H1 (cell line): ENCODE data around the gene CTSA. TPM values are rescaled to one million over a fixed set of nuclear protein-coding genes. Genes with fewer than 3 reads are reported as not detected.
A peak's percentile ranks its signal among the peaks of the same experiment; 100 is the strongest.

Experiments
- CTCF ChIA-PET: fragments of 300-600 bp; sonication (Branson Sonifier 250); formaldehyde crosslinking; loops from one replicate; lab custom pipeline; 2021; ENCODE audit not compliant: partially characterized antibody; lab: Charles Lee
- POLR2A ChIA-PET: fragments of 300-600 bp; sonication (Branson Sonifier 250); formaldehyde crosslinking; loops from one replicate; lab custom pipeline; 2021; ENCODE audit warnings: inconsistent platforms; ENCODE audit not compliant: partially characterized antibody; lab: Charles Lee
- DNase-seq, 2 experiments: peaks; one replicate each; pipeline versions ENCODE4 v3.0.0 to v3.0.0-alpha.2; 2010 to 2022; ENCODE audit warnings: low spot score in 2 of 2, low read depth in 1 of 2, mixed read lengths in 1 of 2
- FAIRE-seq: peaks from 2 replicates; lab custom pipeline; 2011; peaks lifted over from hg19 to GRCh38; lab: Jason Lieb, UNC
- H2AFZ ChIP-seq: 2 replicates; pipeline ENCODE4 v1.8.1; 2012; ENCODE audit warnings: low read length, inconsistent platforms
- H2AK5ac ChIP-seq: 2 replicates; pipeline ENCODE4 v1.6.1; 2013; ENCODE audit warnings: low read depth, low read length
- H2BK120ac ChIP-seq: replicated peaks from 2 replicates; pipeline ENCODE3; 2013; ENCODE audit warnings: low read depth, low read length, inconsistent platforms
- H2BK12ac ChIP-seq: 2 replicates; pipeline ENCODE4 v1.6.1; 2013; ENCODE audit warnings: low read depth, low read length
- H2BK15ac ChIP-seq: 2 replicates; pipeline ENCODE4 v1.6.1; 2013; ENCODE audit warnings: low read length
- H2BK20ac ChIP-seq: 2 replicates; pipeline ENCODE4 v1.6.1; 2013; ENCODE audit warnings: low read length
- H2BK5ac ChIP-seq: 2 replicates; pipeline ENCODE4 v1.6.1; 2013; ENCODE audit warnings: low read depth, low read length
- H3K14ac ChIP-seq: 2 replicates; pipeline ENCODE4 v1.6.1; 2013; ENCODE audit warnings: inconsistent platforms; ENCODE audit not compliant: insufficient read length
- H3K18ac ChIP-seq: 2 replicates; pipeline ENCODE4 v1.6.1; 2013; ENCODE audit warnings: low read length; ENCODE audit errors: extremely low read depth
- H3K23ac ChIP-seq: 2 replicates; pipeline ENCODE4 v1.6.1; 2013; ENCODE audit warnings: inconsistent platforms; ENCODE audit not compliant: insufficient read length
- H3K23me2 ChIP-seq: 2 replicates; pipeline ENCODE4 v1.6.1; 2013; ENCODE audit warnings: low read depth, low read length
- H3K27ac ChIP-seq: 2 replicates; pipeline ENCODE4 v1.6.1; 2011; ENCODE audit warnings: low read depth, low read length, inconsistent platforms
- H3K27me3 ChIP-seq, 4 experiments: replicated peaks in 1 of 4; 1 replicate in 1 of 4; 2 replicates in 3 of 4; pipeline versions ENCODE4 v1.6.1 to v1.8.1; 2011 to 2013; ENCODE audit warnings: low read length in 3 of 4, mild to moderate bottlenecking in 3 of 4, inconsistent platforms in 2 of 4, mixed read lengths in 2 of 4, moderate library complexity in 1 of 4; ENCODE audit not compliant: control insufficient read depth in 3 of 4, insufficient read depth in 3 of 4; ENCODE audit errors: extremely low read depth in 1 of 4
- H3K36me3 ChIP-seq, 4 experiments: 2 replicates each; pipeline versions ENCODE4 v1.6.1 to v1.8.1; 2011 to 2013; ENCODE audit warnings: mild to moderate bottlenecking in 4 of 4, low read length in 3 of 4, moderate library complexity in 2 of 4, control low read depth in 1 of 4, inconsistent platforms in 1 of 4; ENCODE audit not compliant: insufficient read depth in 4 of 4, control insufficient read depth in 2 of 4
- H3K4ac ChIP-seq: replicated peaks from 2 replicates; pipeline ENCODE3; 2013; ENCODE audit warnings: low read length, low read depth, mixed read lengths, inconsistent platforms; ENCODE audit not compliant: insufficient read length
- H3K4me1 ChIP-seq, 4 experiments: replicated peaks in 1 of 4; 1 replicate in 1 of 4; 2 replicates in 3 of 4; pipeline versions ENCODE4 v1.6.1 to v1.8.1; 2011 to 2013; ENCODE audit warnings: low read length in 3 of 4, inconsistent platforms in 2 of 4, mixed read lengths in 1 of 4; ENCODE audit not compliant: insufficient read depth in 4 of 4, control insufficient read depth in 3 of 4
- H3K4me2 ChIP-seq, 2 experiments: 2 replicates each; pipeline versions ENCODE4 v1.6.1 to v1.8.1; 2011 to 2013; ENCODE audit warnings: low read depth in 2 of 2, low read length in 2 of 2, control low read depth in 1 of 2, inconsistent platforms in 1 of 2, mild to moderate bottlenecking in 1 of 2; ENCODE audit not compliant: insufficient read depth in 1 of 2
- H3K4me3 ChIP-seq, 4 experiments: fragments of 200-600, 300-600 bp in 1 of 4; sonication (generic), shearing (Covaris generic), sonication (Bioruptor Twin) in 1 of 4; 2 replicates each; pipeline versions ENCODE4 v1.5.1 to v1.8.1; 2011 to 2016; ENCODE audit warnings: low read length in 4 of 4, low read depth in 3 of 4, control low read depth in 2 of 4, inconsistent platforms in 2 of 4, mild to moderate bottlenecking in 2 of 4, mixed read lengths in 1 of 4, moderate library complexity in 1 of 4; ENCODE audit not compliant: insufficient read depth in 2 of 4; ENCODE audit errors: extremely low read depth in 1 of 4
- H3K56ac ChIP-seq: replicated peaks from 2 replicates; pipeline ENCODE3; 2013; ENCODE audit warnings: low read depth, mild to moderate bottlenecking, mixed read lengths, low read length, inconsistent platforms; ENCODE audit not compliant: insufficient read length
- H3K79me1 ChIP-seq: 2 replicates; pipeline ENCODE4 v1.6.1; 2013; ENCODE audit warnings: low read depth, low read length, control low read depth
- H3K79me2 ChIP-seq, 2 experiments: 2 replicates each; pipeline versions ENCODE4 v1.6.1 to v1.8.1; 2012 to 2013; ENCODE audit warnings: low read length in 2 of 2, mild to moderate bottlenecking in 2 of 2, inconsistent platforms in 1 of 2; ENCODE audit not compliant: insufficient read depth in 2 of 2, control insufficient read depth in 1 of 2
- H3K9ac ChIP-seq, 4 experiments: replicated peaks in 1 of 4; 1 replicate in 1 of 4; 2 replicates in 3 of 4; pipeline versions ENCODE4 v1.6.1 to v1.8.1; 2011 to 2013; ENCODE audit warnings: low read depth in 3 of 4, low read length in 3 of 4, control low read depth in 2 of 4, mild to moderate bottlenecking in 2 of 4, moderate library complexity in 2 of 4, inconsistent platforms in 1 of 4; ENCODE audit errors: extremely low read depth in 1 of 4
- H3K9me3 ChIP-seq, 2 experiments: 2 replicates each; pipeline versions ENCODE4 v1.6.1 to v1.8.1; 2012 to 2013; ENCODE audit warnings: mild to moderate bottlenecking in 2 of 2, moderate library complexity in 2 of 2, control low read depth in 1 of 2, inconsistent platforms in 1 of 2, low read depth in 1 of 2, low read length in 1 of 2, mixed read lengths in 1 of 2; ENCODE audit not compliant: insufficient read depth in 2 of 2
- H4K20me1 ChIP-seq, 2 experiments: replicated peaks in 1 of 2; 2 replicates each; pipeline versions ENCODE3 to v1.8.1; 2011 to 2013; ENCODE audit warnings: inconsistent platforms in 2 of 2, low read length in 2 of 2, mild to moderate bottlenecking in 1 of 2; ENCODE audit not compliant: insufficient read depth in 2 of 2, control insufficient read depth in 1 of 2
- H4K5ac ChIP-seq: 2 replicates; pipeline ENCODE4 v1.6.1; 2013; ENCODE audit warnings: low read length, low read depth, mixed read lengths, inconsistent platforms; ENCODE audit not compliant: insufficient read length
- H4K8ac ChIP-seq: 2 replicates; pipeline ENCODE4 v1.8.0; 2013; ENCODE audit warnings: mild to moderate bottlenecking, moderate library complexity, low read length, inconsistent platforms; ENCODE audit not compliant: insufficient read depth; ENCODE audit errors: extremely low read depth
- H4K91ac ChIP-seq: replicated peaks from 2 replicates; pipeline ENCODE3; 2013; ENCODE audit warnings: low read length, mixed read lengths, inconsistent platforms; ENCODE audit not compliant: insufficient read length
- JUND ChIP-seq: IDR thresholded peaks from 2 replicates; pipeline ENCODE4 v1.6.1; 2011; ENCODE audit warnings: mild to moderate bottlenecking, improper control_type of control experiment, low read length
- SP4 ChIP-seq: IDR thresholded peaks from 2 replicates; pipeline ENCODE4 v1.6.1; 2012; ENCODE audit warnings: low read length, inconsistent platforms
- SUZ12 ChIP-seq: fragments of 200-600 bp; sonication (generic); IDR thresholded peaks from 2 replicates; pipeline ENCODE4 v1.6.1; 2012; ENCODE audit warnings: mild to moderate bottlenecking, inconsistent platforms, low read length, moderate library complexity, mixed read lengths
- WGBS, 2 experiments: shearing (Covaris generic) in 1 of 2; methylation state at CpG; one replicate each; pipeline versions ENCODE4 v1.1.6 to v1.1.7; 2013 to 2015; ENCODE audit warnings: low lambda C conversion rate in 2 of 2, mixed read lengths in 2 of 2, inconsistent platforms in 1 of 2, low coverage in 1 of 2, missing lambda C conversion rate in 1 of 2; ENCODE audit not compliant: insufficient replicate concordance in 2 of 2, insufficient coverage in 1 of 2, insufficient read length in 1 of 2; ENCODE audit errors: extremely low coverage in 1 of 2, missing lambda C conversion rate in 1 of 2; 5-methylcytosine and 5-hydroxymethylcytosine counted together
- polyA plus RNA-seq, 7 experiments: library from polyadenylated mRNA; depleted of rRNA in 3 of 7; stranded (reverse) in 5 of 7; unstranded in 2 of 7; fragments of >200 nt in 5 of 7; fragments of 200-250 nt in 2 of 7; gene quantifications; 1 replicate in 5 of 7; 2 replicates in 1 of 7; 4 replicates in 1 of 7; pipeline versions ENCODE4 v1.2.1 to v1.2.3, GENCODE V29; 2011 to 2013; ENCODE audit warnings: missing spikeins in 2 of 7, mixed read lengths in 2 of 7
- total RNA-seq: library from RNA; stranded (reverse); fragmentation: NEBNext Ultra II Directional; extraction: Animal tissue kit (Norgen Biotek cat#: 25700); gene quantifications from 2 replicates; pipeline ENCODE4 v1.2.1, GENCODE V29; 2021
- TF ChIP-seq, protein P1 (sequence below): IDR thresholded peaks from 2 replicates; pipeline ENCODE4 v1.6.1; 2012; ENCODE audit warnings: inconsistent platforms

Gene CTSA
- total and polyA plus RNA-seq, 2 of the 8 experiments (the other 6 are each of a cell fraction or from before 2014, with no cell fraction given), result 49.7 to 74.0 TPM

DNA sequence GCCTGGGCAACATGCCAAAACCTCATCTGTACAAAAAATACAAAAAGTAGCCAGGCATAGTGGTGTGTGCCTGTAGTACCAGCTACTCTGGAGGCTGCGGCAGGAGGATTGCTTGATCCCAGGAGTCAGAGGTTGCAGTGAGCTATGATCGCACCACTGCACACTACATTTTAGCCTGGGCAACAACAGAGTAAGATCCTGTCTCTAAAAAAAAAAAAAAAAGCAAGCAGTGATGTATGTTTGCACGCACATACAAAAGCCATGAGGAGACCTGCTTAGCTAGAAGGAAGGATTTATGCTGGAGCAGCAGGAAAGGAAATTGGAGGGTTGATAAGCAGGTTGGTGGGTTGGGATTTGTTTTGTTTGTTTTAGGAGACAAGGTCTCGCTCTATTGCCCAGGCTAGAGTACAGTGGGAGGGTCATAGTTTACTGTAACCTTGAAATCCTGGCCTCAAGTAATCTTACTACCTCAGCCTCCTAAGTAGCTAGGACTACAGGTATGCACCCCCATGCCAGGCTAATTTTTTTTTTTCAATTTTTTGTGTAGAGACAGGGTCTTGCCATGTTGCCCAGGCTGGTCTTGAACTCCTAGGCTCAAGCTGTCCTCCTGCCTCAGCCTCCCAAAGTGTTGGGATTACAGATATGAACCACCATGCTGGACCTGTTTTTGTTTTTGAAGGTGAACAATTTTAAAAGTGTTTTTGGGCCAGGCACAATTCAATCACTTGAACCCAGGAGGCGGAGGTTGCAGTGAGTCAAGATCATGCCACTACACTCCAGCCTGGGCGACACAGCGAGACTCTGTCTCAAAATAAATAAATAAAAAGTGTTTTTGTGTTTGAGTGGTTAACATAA lies 29.7 kb upstream of the CTSA start:
- 95% methylated on average over 7 of the region's 7 CpGs; no CpG with 5 or more reads in 1 of the 2 experiments for WGBS, 2 experiments

More for the DNA sequence above, 29.7 kb upstream of the CTSA start:
- Histone ChIP-seq H3K27ac (no peak overlapping the region), H4K8ac (no peak overlapping the region), H3K4me2 (no peak overlapping the region), H3K9ac (no peak overlapping the region), H2BK120ac (no peak overlapping the region), H3K36me3 (no peaks in the 10 kb centered on the region; a peak in 1 of 8 replicates), H3K79me2 (peaks cover 0 to 8% of the 10 kb centered on the region in 2 experiments; a peak in 1 of 4 replicates), H2BK15ac (no peak overlapping the region), H3K9me3 (no peaks in the 10 kb centered on the region), H4K20me1 (no peaks in the 10 kb centered on the region), H3K27me3 (no peaks in the 10 kb centered on the region), H3K14ac (no peak overlapping the region), H3K23ac (no peak overlapping the region), H2BK5ac (no peak overlapping the region), H2AFZ (no peak overlapping the region), H4K5ac (no peak overlapping the region), H3K4me1 (peaks cover 0 to 6% (median 1%) of the 10 kb centered on the region in 4 experiments; a peak in 4 of 7 replicates), H2AK5ac (0 out of 2 replicates have a peak overlapping the region, but pooled peaks have one; percentile 20), H2BK20ac (no peak overlapping the region), H2BK12ac (no peak overlapping the region), H3K18ac (no peak overlapping the region), H3K23me2 (peaks cover 8% of the 10 kb centered on the region; the same call in 1 of the 2 replicates), H3K56ac (no peak overlapping the region), H3K79me1 (no peaks in the 10 kb centered on the region)
- CTCF ChIA-PET, result interaction anchor here (0.6 to 1.2 kb wide), 3 partner anchors 38 to 109 kb away, joined by 3 to 4 read pairs (median 3); no protein-coding TSS in a partner anchor
- POLR2A ChIA-PET, result interaction anchor here (0.7 to 1.4 kb wide), 4 partner anchors 20 to 72 kb away, joined by 3 to 9 read pairs (median 3); partner anchors contain the start of gene ZSWIM1
- FAIRE-seq, result no peak
- TF ChIP-seq, protein P1, sequence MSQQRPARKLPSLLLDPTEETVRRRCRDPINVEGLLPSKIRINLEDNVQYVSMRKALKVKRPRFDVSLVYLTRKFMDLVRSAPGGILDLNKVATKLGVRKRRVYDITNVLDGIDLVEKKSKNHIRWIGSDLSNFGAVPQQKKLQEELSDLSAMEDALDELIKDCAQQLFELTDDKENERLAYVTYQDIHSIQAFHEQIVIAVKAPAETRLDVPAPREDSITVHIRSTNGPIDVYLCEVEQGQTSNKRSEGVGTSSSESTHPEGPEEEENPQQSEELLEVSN, result no peak
- TF ChIP-seq SUZ12 (no peak), SP4 (no peak), JUND (no peak)
- TF ChIP-seq, all 59 proteins: peak for 0
- H3K4ac ChIP-seq, result no peak overlapping the region
- no peak overlapping the region for H4K91ac ChIP-seq
- DNase-seq, result no peak
- no peak overlapping the region for H3K4me3 ChIP-seq
